A172 (cell line): ENCODE measurements around the gene ZNF208. TPM values are rescaled to one million over a fixed set of nuclear protein-coding genes. Genes with fewer than 3 reads are reported as not detected.
"Not testable (repeated sequence)": the region's sequence is repeated elsewhere in the genome, so short reads cannot be mapped to it uniquely, and the experiment has no call there.

ENCODE experiments used
- DNase-seq: peaks from one replicate; pipeline ENCODE4 v3.0.0-alpha.2; 2015; ENCODE audit warnings: low spot score
- total RNA-seq: library from RNA; depleted of rRNA; stranded (reverse); fragments of >200 nt; shearing (Covaris generic); gene quantifications from 2 replicates; pipeline ENCODE4 v1.2.3, GENCODE V29; 2014; rRNA removed

The ZNF208 gene
- total RNA-seq, 1 experiment from 2014 or later, result not detected

DNA sequence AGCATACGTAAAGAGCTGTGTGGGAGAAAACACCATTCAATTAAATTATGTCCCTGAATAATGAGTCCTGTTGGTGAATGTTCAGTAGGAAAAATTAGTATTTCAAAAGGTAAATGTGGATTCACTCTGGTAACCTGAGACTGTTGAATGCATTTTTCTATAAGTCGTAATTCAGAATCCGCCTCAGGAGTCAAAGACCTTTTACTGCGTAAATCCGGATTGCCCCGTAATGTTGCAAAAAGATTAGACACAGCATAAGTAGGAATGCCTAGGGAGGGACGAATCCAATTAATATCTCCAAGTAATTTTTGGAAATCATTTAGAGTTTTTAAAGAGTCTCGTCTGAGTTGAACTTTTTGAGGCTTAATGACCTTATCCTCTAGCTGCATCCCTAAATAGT lies 126.0 kb downstream of the ZNF208 start:
- DNase-seq, result not testable (repeated sequence)

DNA sequence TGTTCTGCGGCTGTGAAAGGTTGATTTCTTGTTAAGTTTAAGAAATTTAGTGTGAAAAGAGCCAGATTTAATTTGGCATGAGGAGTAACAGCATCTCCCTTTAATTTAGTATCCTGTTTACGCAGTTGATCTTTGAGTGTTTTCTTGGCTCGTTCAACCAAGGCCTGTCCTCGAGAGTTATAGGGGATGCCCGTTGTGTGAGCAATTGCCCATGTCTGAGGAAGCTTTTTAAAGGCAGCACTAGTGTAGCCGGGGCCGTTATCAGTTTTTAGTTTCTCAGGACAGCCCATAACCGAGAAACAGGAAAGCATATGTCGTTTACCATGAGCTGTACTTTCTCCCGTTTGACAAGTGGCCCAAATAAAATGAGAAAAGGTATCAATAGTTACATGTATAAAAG lies 127.2 kb downstream of the ZNF208 start:
- no peak for DNase-seq

Other genes with a start within 250 kb of the ZNF208 start
- 2.7 and 3.5 TPM in 2 replicates for gene ZNF100, start 243.4 kb downstream of the ZNF208 start, total RNA-seq
- gene ZNF43, start 174.8 kb downstream of the ZNF208 start, total RNA-seq, result 0.16 and 0.22 TPM in 2 replicates
- gene ZNF257, start 41.5 kb upstream of the ZNF208 start, total RNA-seq, result not detected in 2 replicates
- gene ZNF676, start 186.0 kb upstream of the ZNF208 start, total RNA-seq, result not detected in 2 replicates